ENCODE data around the gene LRG1. TPM values are rescaled to one million over a fixed set of nuclear protein-coding genes. Genes with fewer than 3 reads are reported as not detected.

The LRG1 gene
- total and polyA plus RNA-seq, 9 of the 15 experiments (the other 6 are each of a cell fraction or from before 2014, with no cell fraction given) = 1.5 to 11.9 (median 8.7) TPM

- TF ChIP-seq E4F1 (CRISPR knock-in tag; IDR thresholded peaks at IDR 0.05; ENCODE audit: borderline replicate concordance) = no peak
These were observed 10.7 kb upstream of the LRG1 start (continued) for GRCh38 chr19:4550479-4551050.

- H2AFZ ChIP-seq (ENCODE audit: low read depth, low read length) = no peak overlapping the region
- ChIA-PET CTCF (ENCODE audit: low intra/inter-chr PET ratio) (no interaction called here), POLR2A (no interaction called here)
- in situ Hi-C loops (cut with MboI) = no loop called here
- DNase-seq (ENCODE audit: extremely low read depth in 1 of 4, low spot score in 3 of 4) = peak in 1 of 4 experiments; percentile 5
- no TSS peak for BruUV-seq (replicated peaks)
- H3K36me3 ChIP-seq (ENCODE audit: control insufficient read depth, insufficient read depth, low read length) = no peaks in the 10 kb centered on the region
- no peaks in the 10 kb centered on the region for H3K9me3 ChIP-seq (replicated peaks; ENCODE audit: control insufficient read depth, insufficient read depth, low read depth, low read length)
- FAIRE-seq = no peak
- no peak for ATAC-seq
- H3K4me2 ChIP-seq (ENCODE audit: insufficient read depth, low read length) = no peak overlapping the region
- no peak overlapping the region for H3K27ac ChIP-seq (ENCODE audit: extremely low read depth, low read depth, low read length)
- H3K27me3 ChIP-seq (ENCODE audit: control insufficient read depth in 2 of 2, insufficient read depth in 2 of 2, low read length in 2 of 2) = no peaks in the 10 kb centered on the region
- H3K4me3 ChIP-seq = no peak overlapping the region
- intact Hi-C loops (cut with micrococcal nuclease) = no loop called here
- H4K20me1 ChIP-seq (replicated peaks; ENCODE audit: control insufficient read depth, insufficient read depth, low read length) = no peaks in the 10 kb centered on the region
- no peaks in the 10 kb centered on the region for H3K9me1 ChIP-seq (ENCODE audit: control insufficient read depth, insufficient read depth, low read length)
- H3K79me2 ChIP-seq (ENCODE audit: control insufficient read depth, insufficient read depth, low read length) = no peaks in the 10 kb centered on the region
- peak overlapping the region in 1 of 2 experiments; percentile 74; a peak in 1 of 4 replicates for H3K9ac ChIP-seq (ENCODE audit: insufficient read depth in 1 of 2, low read depth in 2 of 2, low read length in 2 of 2)
- peaks cover 0 to 34% of the 10 kb centered on the region in 2 experiments; a peak in 4 of 5 replicates for H3K4me1 ChIP-seq (replicated peaks in 1 of 2; ENCODE audit: control insufficient read depth in 2 of 2, insufficient read depth in 2 of 2, low read length in 2 of 2)
- 61% methylated on average over 18 of the region's 18 CpGs for WGBS (ENCODE audit: insufficient coverage, low coverage, missing lambda C conversion rate)
- TF ChIP-seq SLC30A9 (CRISPR knock-in tag; IDR thresholded peaks at IDR 0.05) (no peak), MEIS2 (IDR thresholded peaks at IDR 0.05; ENCODE audit: partially characterized antibody) (no peak), NR0B1 (IDR thresholded peaks at IDR 0.05; ENCODE audit: partially characterized antibody) (no peak), ZNF174 (CRISPR knock-in tag; IDR thresholded peaks at IDR 0.05) (no peak), TCF7 (IDR thresholded peaks at IDR 0.05; ENCODE audit: borderline replicate concordance) (no peak), E2F5 (CRISPR knock-in tag; IDR thresholded peaks at IDR 0.05) (no peak), SRSF7 (optimal IDR thresholded peaks at IDR 0.05; ENCODE audit: low read depth, low read length) (no peak), ZNF740 (CRISPR knock-in tag; IDR thresholded peaks at IDR 0.05) (no peak), ZNF740 (tag; IDR thresholded peaks at IDR 0.05) (no peak), TRIM25 (IDR thresholded peaks at IDR 0.05; ENCODE audit: borderline replicate concordance) (no peak), ZNF134 (CRISPR knock-in tag; conservative IDR thresholded peaks at IDR 0.05) (no peak), PRMT5 (CRISPR knock-in tag; IDR thresholded peaks at IDR 0.05) (no peak), ZNF184 (CRISPR knock-in tag; IDR thresholded peaks at IDR 0.05) (no peak)
These were observed 10.2 kb upstream of the LRG1 start for GRCh38 chr19:4550018-4550417.
